HCT116 (cell line): ENCODE data around the gene RAB32. TPM values are rescaled to one million over a fixed set of nuclear protein-coding genes. Genes with fewer than 3 reads are reported as not detected.

Experiments used
- ATAC-seq: fragments of 200-7000 bp; cut with Tn5 transposase; 2 replicates; pipeline ENCODE4 v1.9.1; 2020; ENCODE audit warnings: mild to moderate bottlenecking, moderate library complexity
- BruUV-seq: library from RNA; stranded (reverse); fragments of 400-500 nt; replicated peaks from 2 replicates; lab custom pipeline; 2021; lab: Mats Ljungman, UMichigan
- CTCF ChIA-PET: fragments of 300-600 bp; sonication (Branson Sonifier 250); formaldehyde crosslinking; loops from one replicate; lab custom pipeline; 2021; ENCODE audit warnings: antibody characterized with exemption; lab: Charles Lee
- POLR2A ChIA-PET: fragments of 300-600, 350-600 bp; sonication (Branson Sonifier 250); formaldehyde crosslinking; loops from one replicate; lab custom pipeline; 2021; ENCODE audit warnings: antibody characterized with exemption; lab: Charles Lee
- RAD21 ChIA-PET, 2 experiments: fragments of 300-600 bp; sonication (Branson Sonifier 250); formaldehyde crosslinking; loops; one replicate each; lab custom pipeline; 2023; ENCODE audit warnings: low total read pairs in 2 of 2; ENCODE audit not compliant: uncharacterized antibody in 2 of 2, unreplicated experiment in 2 of 2, low non-redundant PET in 1 of 2; lab: Charles Lee
- DNase-seq: peaks from one replicate; pipeline ENCODE4 v3.0.0-alpha.2; 2010; ENCODE audit warnings: low read depth, low spot score
- H2AFZ ChIP-seq: fragments of 200-600 bp; shearing (Covaris generic), sonication (generic); 2 replicates; pipeline ENCODE4 v1.6.1; 2017; ENCODE audit warnings: low read depth, mixed run types, mixed read lengths, antibody characterized with exemption, low read length; ENCODE audit not compliant: poor library complexity, severe bottlenecking
- H3K27ac ChIP-seq: 2 replicates; pipeline ENCODE4 v1.5.1; 2012; ENCODE audit warnings: low read depth, low read length
- H3K27me3 ChIP-seq: fragments of 200-600 bp; sonication (generic); 2 replicates; pipeline ENCODE4 v1.6.1; 2016; ENCODE audit warnings: mixed run types, low read length, mixed read lengths; ENCODE audit not compliant: insufficient read depth
- H3K36me3 ChIP-seq, 2 experiments: fragments of 200-500 bp in 1 of 2; fragments of 200-600 bp in 1 of 2; sonication (Bioruptor generic) in 1 of 2; sonication (generic) in 1 of 2; 2 replicates each; pipeline versions ENCODE4 v1.5.1 to v1.6.1; 2014 to 2016; ENCODE audit warnings: low read length in 2 of 2, inconsistent platforms in 1 of 2, mixed read lengths in 1 of 2, mixed run types in 1 of 2; ENCODE audit not compliant: insufficient read depth in 2 of 2, control insufficient read depth in 1 of 2
- H3K4me1 ChIP-seq, 2 experiments: fragments of 200-600 bp in 1 of 2; sonication (generic) in 1 of 2; 2 replicates each; pipeline versions ENCODE4 v1.5.1 to v1.6.1; 2012 to 2017; ENCODE audit warnings: low read length in 2 of 2, inconsistent platforms in 1 of 2, mild to moderate bottlenecking in 1 of 2, mixed read lengths in 1 of 2, mixed run types in 1 of 2, moderate library complexity in 1 of 2; ENCODE audit not compliant: insufficient read depth in 2 of 2, control insufficient read depth in 1 of 2
- H3K4me2 ChIP-seq: fragments of 200-600 bp; sonication (generic); 2 replicates; pipeline ENCODE4 v1.6.1; 2017; ENCODE audit warnings: mixed run types, low read length, mixed read lengths
- H3K4me3 ChIP-seq, 2 experiments: fragments of 200-600 bp in 1 of 2; sonication (generic) in 1 of 2; replicated peaks in 1 of 2; 2 replicates each; pipeline ENCODE4 v1.5.1; 2011 to 2016; ENCODE audit warnings: low read length in 2 of 2, control low read depth in 1 of 2, low read depth in 1 of 2, mild to moderate bottlenecking in 1 of 2, mixed read lengths in 1 of 2, mixed run types in 1 of 2
- H3K79me2 ChIP-seq: fragments of 200-600 bp; sonication (generic); 2 replicates; pipeline ENCODE4 v1.6.1; 2017; ENCODE audit warnings: mild to moderate bottlenecking, mixed run types, low read length, moderate library complexity, mixed read lengths; ENCODE audit not compliant: insufficient read depth
- H3K9ac ChIP-seq: fragments of 200-600 bp; sonication (generic); 2 replicates; pipeline ENCODE4 v1.6.1; 2016; ENCODE audit warnings: low read length, mixed read lengths
- H3K9me2 ChIP-seq: fragments of 200-600 bp; sonication (generic), shearing (Covaris generic); 2 replicates; pipeline ENCODE4 v1.6.1; 2017; ENCODE audit warnings: mixed run types, mild to moderate bottlenecking, moderate library complexity; ENCODE audit not compliant: insufficient read depth
- H3K9me3 ChIP-seq, 2 experiments: fragments of 200-500 bp in 1 of 2; fragments of 200-600 bp in 1 of 2; sonication (Bioruptor generic) in 1 of 2; sonication (generic) in 1 of 2; 2 replicates each; pipeline ENCODE4 v1.6.1; 2014 to 2017; ENCODE audit warnings: low read length in 2 of 2, mixed read lengths in 2 of 2, inconsistent platforms in 1 of 2, low read depth in 1 of 2, mild to moderate bottlenecking in 1 of 2, mixed run types in 1 of 2, moderate library complexity in 1 of 2; ENCODE audit not compliant: control insufficient read depth in 1 of 2, insufficient read depth in 1 of 2
- H4K20me1 ChIP-seq: fragments of 200-600 bp; sonication (generic), shearing (Covaris generic); 2 replicates; pipeline ENCODE4 v1.6.1; 2017; ENCODE audit warnings: mixed run types, mild to moderate bottlenecking, moderate library complexity; ENCODE audit not compliant: insufficient read depth
- CEBPB ChIP-seq: IDR thresholded peaks from 2 replicates; pipeline ENCODE4 v1.6.1; 2012; ENCODE audit warnings: low read depth
- CTCF ChIP-seq, 3 experiments: fragments of 200-600 bp in 1 of 3; sonication (generic) in 1 of 3; IDR thresholded peaks in 2 of 3; conservative IDR thresholded peaks in 1 of 3; 2 replicates each; pipeline ENCODE4 v1.5.1; 2012 to 2017; ENCODE audit warnings: low read depth in 2 of 3, low read length in 2 of 3, antibody characterized with exemption in 1 of 3, borderline replicate concordance in 1 of 3, control low read depth in 1 of 3, mild to moderate bottlenecking in 1 of 3, mixed read lengths in 1 of 3, mixed run types in 1 of 3, moderate library complexity in 1 of 3; ENCODE audit not compliant: insufficient read depth in 1 of 3
- EZH2 ChIP-seq: fragments of 200-600 bp; sonication (generic); IDR thresholded peaks from 2 replicates; pipeline ENCODE4 v1.6.1; 2017; ENCODE audit warnings: antibody characterized with exemption, mixed run types
- FOSL1 ChIP-seq: IDR thresholded peaks from 2 replicates; pipeline ENCODE4 v1.6.1; 2012; ENCODE audit warnings: low read depth
- JUND ChIP-seq: IDR thresholded peaks from 2 replicates; pipeline ENCODE4 v1.6.1; 2012
- POLR2A ChIP-seq: IDR thresholded peaks from 2 replicates; pipeline ENCODE4 v1.7.0; 2011; ENCODE audit warnings: borderline replicate concordance; ENCODE audit not compliant: insufficient read depth, insufficient read length; ENCODE audit errors: extremely low read depth
- RAD21 ChIP-seq: IDR thresholded peaks from 2 replicates; pipeline ENCODE4 v1.6.1; 2012; ENCODE audit warnings: low read depth, mild to moderate bottlenecking
- SIN3A ChIP-seq: IDR thresholded peaks from 2 replicates; pipeline ENCODE4 v1.6.1; 2012; ENCODE audit warnings: low read depth
- TCF7L2 ChIP-seq: IDR thresholded peaks from 2 replicates; pipeline ENCODE4 v1.7.0; 2011; ENCODE audit warnings: borderline replicate concordance, inconsistent platforms; ENCODE audit not compliant: insufficient read depth, insufficient read length; ENCODE audit errors: extremely low read depth
- intact Hi-C: fragments of 100-400 bp; cut with micrococcal nuclease; formaldehyde crosslinking; loops from 2 replicates; pipeline ENCODE4 v1.10.0; 2022
- total RNA-seq: library from RNA; stranded (reverse); gene quantifications from one replicate; pipeline ENCODE4 v1.2.1, GENCODE V29; 2021; ENCODE audit not compliant: unreplicated experiment
- TF ChIP-seq, protein P1 (sequence below): IDR thresholded peaks from 2 replicates; pipeline ENCODE4 v1.6.1; 2011; ENCODE audit warnings: mild to moderate bottlenecking, low read length, moderate library complexity; ENCODE audit not compliant: insufficient replicate concordance; ENCODE audit errors: extremely low read depth

The RAB32 gene
- total RNA-seq, 1 experiment from 2014 or later, result not detected

GRCh38 chr6:146526192-146526591, 17.4 kb upstream of the RAB32 start:
- no peaks in the 10 kb centered on the region for H3K36me3 ChIP-seq
- no peak overlapping the region for H3K27ac ChIP-seq
- H3K9ac ChIP-seq, result no peak overlapping the region
- no peak for DNase-seq
- no peak overlapping the region for H3K4me3 ChIP-seq
- POLR2A ChIA-PET, result no interaction called here
- CTCF ChIA-PET, result no interaction called here
- H2AFZ ChIP-seq, result no peak overlapping the region
- no peaks in the 10 kb centered on the region for H3K9me2 ChIP-seq
- TF ChIP-seq CTCF (IDR thresholded peaks at IDR 0.05 in 2 of 3, conservative IDR thresholded peaks at IDR 0.05 in 1 of 3; ENCODE audit: borderline replicate concordance in 1 of 3, insufficient read depth in 1 of 3, low read depth in 2 of 3, low read length in 2 of 3) (peak in 1 of 3 experiments; percentile 27; a peak in 2 of 6 replicates), RAD21 (peak; percentile 38; the same call in 1 of the 2 replicates), POLR2A (no peak)
- TF ChIP-seq, all 23 proteins: peak for 2
- Histone ChIP-seq H3K4me2 (no peak overlapping the region), H3K27me3 (no peaks in the 10 kb centered on the region), H3K9me3 (no peaks in the 10 kb centered on the region), H3K4me1 (no peaks in the 10 kb centered on the region), H3K79me2 (no peaks in the 10 kb centered on the region), H4K20me1 (no peaks in the 10 kb centered on the region)
- intact Hi-C loops, result no loop called here
- no peak for ATAC-seq
- RAD21 ChIA-PET, result no interaction called here
- no TSS peak for BruUV-seq

GRCh38 chr6:146532702-146533101, 10.9 kb upstream of the RAB32 start:
- RAD21 ChIA-PET, result no interaction called here
- TF ChIP-seq TCF7L2, result no peak
- no peak for TF ChIP-seq RAD21
- no peak for TF ChIP-seq CTCF (IDR thresholded peaks at IDR 0.05 in 2 of 3, conservative IDR thresholded peaks at IDR 0.05 in 1 of 3; ENCODE audit: borderline replicate concordance in 1 of 3, insufficient read depth in 1 of 3, low read depth in 2 of 3, low read length in 2 of 3)
- no peak for TF ChIP-seq FOSL1
- TF ChIP-seq EZH2, result no peak
- TF ChIP-seq JUND, result no peak
- no peak for TF ChIP-seq CEBPB
- TF ChIP-seq, protein P1, sequence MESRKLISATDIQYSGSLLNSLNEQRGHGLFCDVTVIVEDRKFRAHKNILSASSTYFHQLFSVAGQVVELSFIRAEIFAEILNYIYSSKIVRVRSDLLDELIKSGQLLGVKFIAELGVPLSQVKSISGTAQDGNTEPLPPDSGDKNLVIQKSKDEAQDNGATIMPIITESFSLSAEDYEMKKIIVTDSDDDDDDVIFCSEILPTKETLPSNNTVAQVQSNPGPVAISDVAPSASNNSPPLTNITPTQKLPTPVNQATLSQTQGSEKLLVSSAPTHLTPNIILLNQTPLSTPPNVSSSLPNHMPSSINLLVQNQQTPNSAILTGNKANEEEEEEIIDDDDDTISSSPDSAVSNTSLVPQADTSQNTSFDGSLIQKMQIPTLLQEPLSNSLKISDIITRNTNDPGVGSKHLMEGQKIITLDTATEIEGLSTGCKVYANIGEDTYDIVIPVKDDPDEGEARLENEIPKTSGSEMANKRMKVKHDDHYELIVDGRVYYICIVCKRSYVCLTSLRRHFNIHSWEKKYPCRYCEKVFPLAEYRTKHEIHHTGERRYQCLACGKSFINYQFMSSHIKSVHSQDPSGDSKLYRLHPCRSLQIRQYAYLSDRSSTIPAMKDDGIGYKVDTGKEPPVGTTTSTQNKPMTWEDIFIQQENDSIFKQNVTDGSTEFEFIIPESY, result no peak
- TF ChIP-seq SIN3A, result no peak

More at GRCh38 chr6:146532702-146533101, 10.9 kb upstream of the RAB32 start:
- no peak overlapping the region for H3K27ac ChIP-seq
- no peaks in the 10 kb centered on the region for H3K36me3 ChIP-seq
- ChIA-PET POLR2A (no interaction called here), CTCF (no interaction called here)
- BruUV-seq, result no TSS peak
- no peaks in the 10 kb centered on the region for H3K27me3 ChIP-seq
- ATAC-seq (no peak), DNase-seq (no peak)
- H3K4me2 ChIP-seq, result no peak overlapping the region
- H3K9me2 ChIP-seq, result no peaks in the 10 kb centered on the region
- no peaks in the 10 kb centered on the region for H4K20me1 ChIP-seq
- no peak overlapping the region for H3K4me3 ChIP-seq
- no peaks in the 10 kb centered on the region for H3K79me2 ChIP-seq
- H3K9me3 ChIP-seq, result no peaks in the 10 kb centered on the region
- H3K4me1 ChIP-seq, result no peaks in the 10 kb centered on the region
- intact Hi-C loops, result no loop called here
- H3K9ac ChIP-seq, result no peak overlapping the region
- no peak overlapping the region for H2AFZ ChIP-seq
